Heart left ventricle (tissue), 13 donors: Measurements from ENCODE around the gene RPTOR.

Source experiments
- POLR2A ChIP-seq, 2 donors: fragments of 450-650 bp; IDR thresholded peaks; one replicate each; pipeline ENCODE4 v1.6.1; 2017; ENCODE audit warnings: antibody characterized with exemption in 2 of 2, mild to moderate bottlenecking in 2 of 2, moderate library complexity in 2 of 2
- TF ChIP-seq, protein P1 (sequence below), 12 donors: fragments of 200-600 bp; sonication (generic) in 4 of 12; IDR thresholded peaks; one replicate each; pipeline versions ENCODE4 v1.5.0 to v1.8.0; 2018 to 2022; ENCODE audit warnings: antibody characterized with exemption in 12 of 12, mild to moderate bottlenecking in 5 of 12
- donor health status: ischemic (EF 13 %, LVEDD 7.1; RV severe dilation, severe dysfunction).
- donor health status: DM: no; HTN: yes; CAD: no.
- donor health status: DM: no; HTN: no; CAD: no.
- donor health status: ischemic (EF 25% LVEDD 6.9; RV normal size, moderate dysfunction).
- donor health status: ischemic (EF 25% LVEDD 5.7; RV mildly dilated, moderate dysfunction).
- donor health status: ischemic (EF 35%, LVEDD 5.7; RV mildly dilated, moderate dysfunction).
- donor health status: nonischemic (EF 11% LVEDD 7.7; RV severe dilation, severe dysfunction).
- donor health status: DM: yes; HTN: yes; CAD: no.
- donor health status: PGD.
- donor health status: ischemic (EF 29% LVEDD 5.4; RV normal size, mild dysfunction).
- donor health status: nonischemic (EF 23%, LVEDD 6.1; RV moderate dilation, normal function).

DNA sequence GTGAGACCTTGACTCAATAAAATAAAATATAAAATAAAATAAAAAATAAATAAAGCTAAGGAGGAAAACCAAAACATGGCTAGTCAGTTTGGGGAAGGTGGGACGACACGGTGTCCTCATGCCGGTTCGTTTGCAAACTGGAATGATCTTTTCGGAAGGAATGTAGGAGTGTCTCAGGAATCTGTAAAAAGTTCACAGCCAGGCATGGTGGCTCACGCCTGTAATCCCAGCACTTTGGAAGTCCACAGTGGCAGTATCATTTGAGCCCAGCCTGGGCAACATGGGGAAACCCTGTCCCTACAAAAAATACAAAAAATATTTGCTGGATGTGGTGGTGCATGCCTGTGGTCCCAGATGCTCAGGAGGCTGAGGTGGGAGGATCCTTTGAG lies 14.7 kb upstream of the RPTOR start:
- TF ChIP-seq, protein P1, sequence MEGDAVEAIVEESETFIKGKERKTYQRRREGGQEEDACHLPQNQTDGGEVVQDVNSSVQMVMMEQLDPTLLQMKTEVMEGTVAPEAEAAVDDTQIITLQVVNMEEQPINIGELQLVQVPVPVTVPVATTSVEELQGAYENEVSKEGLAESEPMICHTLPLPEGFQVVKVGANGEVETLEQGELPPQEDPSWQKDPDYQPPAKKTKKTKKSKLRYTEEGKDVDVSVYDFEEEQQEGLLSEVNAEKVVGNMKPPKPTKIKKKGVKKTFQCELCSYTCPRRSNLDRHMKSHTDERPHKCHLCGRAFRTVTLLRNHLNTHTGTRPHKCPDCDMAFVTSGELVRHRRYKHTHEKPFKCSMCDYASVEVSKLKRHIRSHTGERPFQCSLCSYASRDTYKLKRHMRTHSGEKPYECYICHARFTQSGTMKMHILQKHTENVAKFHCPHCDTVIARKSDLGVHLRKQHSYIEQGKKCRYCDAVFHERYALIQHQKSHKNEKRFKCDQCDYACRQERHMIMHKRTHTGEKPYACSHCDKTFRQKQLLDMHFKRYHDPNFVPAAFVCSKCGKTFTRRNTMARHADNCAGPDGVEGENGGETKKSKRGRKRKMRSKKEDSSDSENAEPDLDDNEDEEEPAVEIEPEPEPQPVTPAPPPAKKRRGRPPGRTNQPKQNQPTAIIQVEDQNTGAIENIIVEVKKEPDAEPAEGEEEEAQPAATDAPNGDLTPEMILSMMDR (IDR thresholded peaks at IDR 0.05), result no peak
- no peak for TF ChIP-seq POLR2A (IDR thresholded peaks at IDR 0.05)
